GM11168 (cell line): Measurements from ENCODE around the gene EYA2.
"Not testable (repeated sequence)": the region's sequence is repeated elsewhere in the genome, so short reads cannot be mapped to it uniquely, and the experiment has no call there.

Source experiments
- in situ Hi-C: fragments of 300-500 bp; cut with MboI; formaldehyde crosslinking; loops from one replicate; pipeline ENCODE4 v1.12.0; 2022; ENCODE audit warnings: low sequenced_read_pairs; ENCODE audit not compliant: unreplicated experiment

EYA2 gene

GRCh38 chr20:46894579-46894958 lies at the start of gene EYA2:
Gene EYA2 (plus strand): TSS chr20:46894843. CDS start chr20:46990011, 95,168 bp downstream.
- in situ Hi-C loops, result no loop called here

- in situ Hi-C loops, result no loop called here
Observed at GRCh38 chr20:46844965-46845364, 49.7 kb upstream of the EYA2 start.

GRCh38 chr20:46849269-46849668 lies 45.4 kb upstream of the EYA2 start:
- in situ Hi-C loops, result no loop called here

GRCh38 chr20:46849751-46850150 lies 44.9 kb upstream of the EYA2 start:
- in situ Hi-C loops, result no loop called here

DNA sequence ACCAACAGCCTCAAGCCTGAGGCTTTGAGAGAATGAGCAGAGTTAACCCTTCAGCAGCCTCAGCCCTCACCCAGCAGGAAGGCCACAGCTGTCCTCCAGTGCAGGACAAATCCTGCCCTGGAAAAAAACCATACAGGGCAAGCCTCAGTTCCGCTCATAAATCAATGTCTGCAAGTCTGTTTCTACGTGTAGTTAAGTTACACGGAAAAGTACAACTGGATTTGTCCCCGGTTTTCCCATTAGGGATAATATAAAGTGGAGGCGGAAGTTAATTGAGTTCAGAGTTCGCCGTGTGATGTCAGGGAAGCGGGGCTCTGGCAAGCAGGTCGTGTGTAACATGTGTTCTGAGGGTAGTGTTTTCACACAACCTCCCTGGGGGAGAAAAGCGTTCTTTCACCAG lies 44.2 kb upstream of the EYA2 start:
- in situ Hi-C loops, result no loop called here

- in situ Hi-C loops, result no loop called here
Observed at GRCh38 chr20:46850896-46851295, 43.7 kb upstream of the EYA2 start.

DNA sequence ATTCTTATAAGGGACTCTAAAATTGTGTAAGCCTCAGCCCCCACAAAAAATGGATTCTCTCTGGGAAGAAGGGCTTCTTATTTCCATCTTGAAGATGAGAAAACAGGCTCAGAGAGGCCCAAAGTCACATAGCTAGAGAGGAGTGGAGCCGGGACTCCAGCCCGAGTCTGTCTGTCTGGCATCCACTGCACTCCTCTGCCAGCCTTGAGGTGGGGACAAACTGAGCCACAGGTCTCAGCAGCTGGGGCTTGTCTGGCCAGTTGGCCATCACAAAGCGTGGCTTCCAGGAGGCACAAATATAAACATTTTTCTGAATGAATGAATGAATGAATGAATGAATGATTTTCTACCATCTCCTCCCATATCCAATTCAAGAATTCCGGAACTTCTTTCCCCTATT lies 42.9 kb upstream of the EYA2 start:
- in situ Hi-C loops, result no loop called here

- in situ Hi-C loops, result no loop called here
Observed at GRCh38 chr20:46852313-46852712, 42.3 kb upstream of the EYA2 start.

GRCh38 chr20:46853926-46854325 lies 40.7 kb upstream of the EYA2 start:
- in situ Hi-C loops, result no loop called here

- in situ Hi-C loops, result no loop called here
Observed at GRCh38 chr20:46857061-46857831, 37.4 kb upstream of the EYA2 start.

- in situ Hi-C loops, result no loop called here
Observed at GRCh38 chr20:46865824-46866223, 28.8 kb upstream of the EYA2 start.

DNA sequence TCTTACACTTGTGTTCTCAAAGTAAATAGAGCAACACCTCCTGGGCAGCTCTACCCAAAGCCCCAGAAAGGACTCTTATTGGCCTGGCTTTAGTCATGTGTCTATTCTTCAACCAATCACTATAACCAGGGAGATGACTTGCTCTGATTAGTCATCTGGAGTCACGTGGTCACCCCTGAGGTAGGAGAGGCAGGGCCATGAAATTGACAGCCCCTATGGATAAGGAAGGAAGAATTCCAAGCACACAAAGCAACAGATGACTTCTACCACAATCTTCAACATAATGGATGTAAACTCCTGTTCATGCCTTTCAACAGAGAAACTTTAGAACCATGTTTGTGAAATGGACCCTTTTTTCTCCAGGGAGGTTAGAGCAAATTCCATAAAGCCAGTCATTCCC lies 24.6 kb upstream of the EYA2 start:
- in situ Hi-C loops, result no loop called here

DNA sequence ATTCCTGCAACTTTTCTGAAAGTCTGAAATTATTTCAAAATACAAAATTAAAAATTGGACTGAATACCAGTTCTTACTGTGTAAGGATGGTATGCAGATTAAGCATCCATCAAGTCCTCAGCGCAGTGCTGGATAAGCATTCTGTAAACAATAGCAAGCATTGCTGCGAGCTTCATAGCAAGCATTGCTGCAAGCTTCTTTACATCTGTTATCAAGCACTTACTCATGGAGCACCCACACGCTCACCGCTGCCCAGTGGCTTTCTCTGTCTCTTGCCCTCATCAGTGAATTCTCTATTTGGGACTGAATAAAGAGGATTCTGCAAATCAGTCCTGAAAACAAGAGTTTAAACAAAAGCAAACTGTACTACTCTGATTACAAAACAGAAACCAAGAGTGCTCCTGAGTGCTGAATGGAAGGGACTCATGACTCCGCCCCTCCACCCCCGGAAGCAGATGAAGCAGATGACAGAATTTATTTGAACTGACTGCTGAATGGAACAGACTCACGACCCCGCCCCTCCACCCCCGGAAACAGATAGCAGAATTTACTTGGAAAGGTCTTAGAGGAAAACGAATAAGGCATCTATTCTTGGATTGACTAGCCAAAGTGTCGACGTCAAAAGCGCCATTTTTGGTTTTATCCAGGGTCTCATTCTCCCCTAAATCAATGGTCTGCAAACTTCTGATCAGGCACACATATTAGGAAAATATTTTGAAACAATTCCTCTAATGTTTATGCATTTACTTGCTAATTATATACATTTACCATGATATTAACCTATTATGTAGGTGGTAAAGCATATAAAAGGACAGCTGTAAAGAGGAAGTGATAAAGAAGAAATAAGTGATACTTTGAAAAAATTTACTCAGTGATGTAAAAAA lies 22.1 kb upstream of the EYA2 start:
- in situ Hi-C loops, result no loop called here

GRCh38 chr20:46875059-46875458 lies 19.6 kb upstream of the EYA2 start:
- in situ Hi-C loops, result no loop called here

- in situ Hi-C loops, result no loop called here
Observed at GRCh38 chr20:46879386-46879785, 15.3 kb upstream of the EYA2 start.

- in situ Hi-C loops, result not testable (repeated sequence)
Observed at GRCh38 chr20:46879963-46880362, 14.7 kb upstream of the EYA2 start.

GRCh38 chr20:46883892-46884291 lies 10.8 kb upstream of the EYA2 start:
- in situ Hi-C loops, result no loop called here

DNA sequence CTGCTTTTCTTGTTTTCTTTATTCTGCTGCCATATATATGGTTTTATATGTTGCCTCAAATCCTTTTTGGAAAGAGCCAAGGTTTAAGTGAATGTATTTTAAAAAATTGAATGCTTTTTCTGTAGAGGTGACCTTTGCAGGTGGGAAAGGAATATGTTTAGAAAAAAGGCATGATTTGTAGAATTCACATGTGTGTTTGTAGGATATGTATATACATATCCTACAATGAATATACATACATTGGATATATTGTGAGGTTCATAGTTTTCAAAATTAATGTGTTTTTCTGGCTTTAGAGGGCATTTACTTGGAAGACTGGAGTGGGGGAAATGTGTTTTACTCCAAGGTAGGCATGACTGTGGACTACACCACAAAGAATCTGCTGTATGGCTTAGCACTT lies 4.0 kb upstream of the EYA2 start:
- in situ Hi-C loops, result no loop called here

DNA sequence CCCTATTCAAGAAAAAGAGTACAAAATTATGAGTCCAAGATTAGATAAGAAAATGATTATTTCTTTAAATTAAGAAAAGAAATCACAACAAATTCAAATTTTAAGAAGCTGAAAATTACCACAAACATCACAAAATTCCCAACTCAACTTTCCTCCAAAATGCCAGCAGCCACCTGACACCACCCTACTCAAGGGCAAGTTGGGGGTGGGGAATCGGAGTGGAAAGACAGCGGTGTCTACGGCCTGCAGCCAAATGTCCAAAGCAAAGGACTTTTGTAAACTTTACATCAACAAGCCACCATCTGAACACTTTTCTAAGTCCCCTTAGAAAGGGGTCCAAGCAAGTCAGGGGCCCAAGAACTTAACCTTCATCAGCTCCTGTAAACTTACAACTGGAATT lies 1.6 kb upstream of the EYA2 start:
- in situ Hi-C loops, result no loop called here

GRCh38 chr20:46893877-46894578 lies 615 bp upstream of the EYA2 start:
- in situ Hi-C loops, result no loop called here
